SIG-M5 treated with dmso at 0.1 percent for 504 hours (cell line): ENCODE results near the gene AFDN.
"Not testable (repeated sequence)": the region's sequence is repeated elsewhere in the genome, so short reads cannot be mapped to it uniquely, and the experiment has no call there.

Source experiments
- DNase-seq: peaks from one replicate; lab custom pipeline; 2025; ENCODE audit not compliant: unreplicated experiment; lab: John Stamatoyannopoulos, UW

AFDN gene

GRCh38 chr6:167949121-167949684, 122.5 kb downstream of the AFDN start:
- DNase-seq, result no peak

- no peak for DNase-seq
These were observed 125.2 kb downstream of the AFDN start for GRCh38 chr6:167951781-167952511.

- no peak for DNase-seq
These were observed 125.8 kb downstream of the AFDN start for GRCh38 chr6:167952512-167952859.

GRCh38 chr6:167953551-167953950, 126.8 kb downstream of the AFDN start:
- DNase-seq, result no peak

- DNase-seq, result no peak
These were observed 127.4 kb downstream of the AFDN start for GRCh38 chr6:167954151-167954550.

GRCh38 chr6:167956491-167956890, 129.8 kb downstream of the AFDN start:
- DNase-seq, result no peak

- no peak for DNase-seq
These were observed 130.3 kb downstream of the AFDN start for GRCh38 chr6:167956983-167957492.

GRCh38 chr6:167957626-167958025, 130.9 kb downstream of the AFDN start:
- DNase-seq, result no peak

- no peak for DNase-seq
These were observed 133.9 kb downstream of the AFDN start for GRCh38 chr6:167960579-167960978.

GRCh38 chr6:167962711-167963110, 136.0 kb downstream of the AFDN start:
- DNase-seq, result no peak

- no peak for DNase-seq
These were observed 136.9 kb downstream of the AFDN start for GRCh38 chr6:167963589-167964057.

- DNase-seq, result no peak
These were observed 139.2 kb downstream of the AFDN start for GRCh38 chr6:167965592-167966539.

- DNase-seq, result no peak
These were observed 139.8 kb downstream of the AFDN start for GRCh38 chr6:167966540-167966905.

GRCh38 chr6:167968091-167968490, 141.4 kb downstream of the AFDN start:
- DNase-seq, result no peak

GRCh38 chr6:167970230-167970629, 143.5 kb downstream of the AFDN start:
- DNase-seq, result no peak

- DNase-seq, result no peak
These were observed 145.5 kb downstream of the AFDN start for GRCh38 chr6:167972193-167972592.

GRCh38 chr6:167973148-167973885, 146.6 kb downstream of the AFDN start:
- no peak for DNase-seq

GRCh38 chr6:167974640-167975344, 148.1 kb downstream of the AFDN start:
- DNase-seq, result no peak

- no peak for DNase-seq
These were observed 148.7 kb downstream of the AFDN start for GRCh38 chr6:167975458-167975857.

GRCh38 chr6:167976116-167976657, 149.5 kb downstream of the AFDN start:
- DNase-seq, result not testable (repeated sequence)
